C4-2B (cell line): Measurements from ENCODE around the gene OSM.

Experiments used
- H3K27ac ChIP-seq: fragments of 450-650 bp; 2 replicates; pipeline ENCODE4 v1.5.1; 2017
- CTCF ChIP-seq: fragments of 450-650 bp; conservative IDR thresholded peaks from 2 replicates; pipeline ENCODE4 v1.5.1; 2017; ENCODE audit warnings: mild to moderate bottlenecking
- ZFX ChIP-seq: fragments of 450-650 bp; IDR thresholded peaks from 2 replicates; pipeline ENCODE4 v1.6.1; 2017

OSM gene

GRCh38 chr22:30305519-30305905, 38.9 kb upstream of the OSM start:
- peak overlapping the region; percentile 67 for H3K27ac ChIP-seq
- TF ChIP-seq ZFX (no peak), CTCF (no peak)

- TF ChIP-seq ZFX: no peak
- TF ChIP-seq CTCF: no peak
- peak overlapping the region; percentile 67 for H3K27ac ChIP-seq
These were observed 38.0 kb upstream of the OSM start for GRCh38 chr22:30304495-30305244.

- TF ChIP-seq CTCF: no peak
- TF ChIP-seq ZFX: no peak
These were observed 36.1 kb upstream of the OSM start for GRCh38 chr22:30302810-30303138.

GRCh38 chr22:30301995-30302809, 35.6 kb upstream of the OSM start:
- peak overlapping the region; percentile 67 for H3K27ac ChIP-seq

More at GRCh38 chr22:30302810-30303138, 36.1 kb upstream of the OSM start:
- peak overlapping the region; percentile 67 for H3K27ac ChIP-seq

GRCh38 chr22:30299322-30299721, 32.7 kb upstream of the OSM start:
- no peak for TF ChIP-seq ZFX
- TF ChIP-seq CTCF: no peak
- H3K27ac ChIP-seq: peak overlapping the region; percentile 85

More at GRCh38 chr22:30301995-30302809, 35.6 kb upstream of the OSM start:
- TF ChIP-seq ZFX: no peak

- peak overlapping the region; percentile 85 for H3K27ac ChIP-seq
- TF ChIP-seq ZFX (no peak), CTCF (no peak; the same call in 1 of the 2 replicates)
These were observed 31.5 kb upstream of the OSM start for GRCh38 chr22:30297991-30298701.

GRCh38 chr22:30297276-30297990, 30.8 kb upstream of the OSM start:
- peak overlapping the region; percentile 85 for H3K27ac ChIP-seq

More at GRCh38 chr22:30297276-30297990, 30.8 kb upstream of the OSM start:
- TF ChIP-seq ZFX: no peak
- no peak for TF ChIP-seq CTCF
